Ramos (cell line): ENCODE measurements around the gene UBE3D.
"Not testable (repeated sequence)": the region's sequence is repeated elsewhere in the genome, so short reads cannot be mapped to it uniquely, and the experiment has no call there.

Experiments
- in situ Hi-C: fragments of 300-500 bp; cut with MboI; formaldehyde crosslinking; loops from one replicate; pipeline ENCODE4 v1.14.3; 2022; ENCODE audit warnings: low sequenced_read_pairs; ENCODE audit not compliant: unreplicated experiment

The UBE3D gene

DNA sequence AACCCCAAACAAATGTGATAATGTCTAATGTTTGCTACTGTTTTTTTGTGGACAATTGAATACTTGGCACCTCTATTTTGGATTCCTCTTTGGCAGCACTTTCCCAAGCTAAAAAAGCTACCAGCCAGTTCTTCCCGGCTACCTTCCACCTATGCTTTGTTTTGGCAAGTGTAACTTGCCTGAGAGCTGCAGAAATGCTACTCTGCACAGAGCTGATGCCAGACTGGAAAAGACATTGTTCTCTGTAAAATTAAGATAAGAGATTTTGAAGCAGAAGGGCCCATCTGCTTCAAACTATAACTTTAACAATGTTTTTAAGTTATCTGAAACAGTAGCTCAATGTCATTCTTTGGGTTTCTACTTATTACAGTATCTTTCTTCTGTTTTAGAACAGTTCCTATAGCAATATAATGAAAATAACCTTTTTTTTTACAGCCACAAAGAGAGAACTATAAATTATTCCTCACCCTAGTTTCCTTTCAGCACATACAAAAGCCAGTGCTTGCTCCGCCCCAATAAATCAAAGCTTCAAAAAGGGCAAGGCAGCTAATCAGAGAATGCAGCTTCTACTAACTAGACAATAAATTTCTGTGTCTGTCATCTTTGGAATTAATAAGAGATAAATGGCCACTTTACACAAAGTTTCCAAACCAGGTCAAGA lies 183.1 kb downstream of the UBE3D start:
- in situ Hi-C loops = no loop called here

DNA sequence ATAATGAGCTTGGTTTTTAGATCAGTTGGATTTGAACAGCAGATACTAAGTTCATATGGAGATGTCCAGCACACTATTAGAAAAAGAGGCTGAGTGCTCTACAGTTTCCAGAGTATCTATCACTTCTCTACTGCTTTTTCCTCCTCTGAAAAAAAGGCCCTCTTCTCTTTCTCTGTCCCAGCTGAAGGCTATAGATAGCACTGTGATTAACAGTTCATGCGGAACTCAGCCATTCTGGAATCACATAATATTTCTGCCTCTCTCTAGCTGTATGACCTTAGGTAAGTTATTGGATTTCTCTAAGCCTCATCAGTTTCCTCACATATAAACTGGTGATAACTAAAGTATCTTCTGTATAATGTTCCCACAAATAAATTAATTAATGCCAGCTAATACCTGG lies 184.1 kb downstream of the UBE3D start:
- in situ Hi-C loops = no loop called here

DNA sequence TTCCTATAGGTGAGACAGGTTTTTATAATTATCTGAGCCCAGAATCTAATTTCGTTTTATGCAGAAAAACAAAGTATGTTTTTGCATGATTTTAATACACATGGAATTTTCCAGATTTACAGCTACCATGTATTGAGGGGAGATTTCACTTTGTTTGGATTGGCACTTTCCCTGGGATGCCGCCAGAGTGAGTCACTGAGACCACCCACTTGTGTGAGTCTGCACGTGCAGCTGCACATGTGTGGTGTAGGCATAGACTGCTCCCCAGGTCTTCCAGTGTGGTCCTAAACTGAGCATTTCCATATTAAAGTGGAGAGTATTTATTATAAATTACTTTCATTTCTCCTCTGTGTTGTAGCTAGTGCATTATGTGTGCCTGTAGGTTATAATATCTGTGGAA lies 186.8 kb downstream of the UBE3D start:
- in situ Hi-C loops = no loop called here

DNA sequence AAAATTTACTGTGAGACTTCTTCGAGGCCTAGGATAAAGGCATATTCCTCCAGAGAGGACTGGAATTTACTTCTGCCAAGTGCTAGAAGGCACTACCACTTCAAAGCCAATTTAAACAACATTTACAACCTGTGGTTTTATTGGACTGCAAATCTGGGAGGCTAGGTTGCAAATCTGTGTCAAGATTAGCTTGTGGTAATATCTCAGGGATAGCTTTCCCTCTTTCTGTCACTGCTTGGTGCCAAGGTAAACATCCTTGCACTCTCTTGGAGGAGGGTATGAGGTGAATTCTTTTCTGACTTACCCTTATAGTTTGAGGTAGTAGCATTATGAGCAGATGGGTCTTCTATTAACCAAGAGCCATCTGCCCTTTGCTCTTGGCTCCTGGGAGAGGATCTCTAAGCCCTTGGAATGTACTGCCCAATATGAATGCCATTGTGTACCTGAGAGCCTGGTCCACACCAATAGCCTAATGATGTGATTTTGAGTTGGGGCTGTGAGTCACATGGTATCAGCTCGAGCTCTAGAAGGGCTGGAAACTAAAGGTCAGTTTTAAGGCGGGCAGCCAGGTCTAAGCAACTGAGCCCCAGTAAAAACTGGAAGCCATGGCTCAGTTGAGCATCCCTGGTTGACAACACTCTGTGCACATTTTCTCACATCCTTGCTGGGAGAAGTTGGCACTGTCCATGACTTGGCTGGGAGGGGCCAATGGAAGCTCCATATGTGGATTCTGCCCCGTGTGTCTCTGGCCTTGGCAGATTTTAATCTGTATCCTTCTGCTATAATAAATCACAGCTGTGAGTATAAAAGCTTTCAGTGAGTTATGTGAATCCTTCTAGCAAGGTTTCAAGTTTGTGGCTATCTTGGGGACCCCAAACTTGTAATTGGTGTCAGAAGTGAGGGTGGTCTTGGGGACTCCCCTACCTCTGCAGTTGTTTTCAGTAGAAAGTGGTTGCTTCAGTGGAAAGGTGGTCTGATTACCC lies 188.1 kb downstream of the UBE3D start:
- in situ Hi-C loops = no loop called here

GRCh38 chr6:82875573-82876185 lies 190.0 kb downstream of the UBE3D start:
- in situ Hi-C loops = no loop called here

- in situ Hi-C loops = no loop called here
These were observed 190.8 kb downstream of the UBE3D start for GRCh38 chr6:82874867-82875266.

- in situ Hi-C loops = no loop called here
These were observed 193.5 kb downstream of the UBE3D start for GRCh38 chr6:82872185-82872584.

DNA sequence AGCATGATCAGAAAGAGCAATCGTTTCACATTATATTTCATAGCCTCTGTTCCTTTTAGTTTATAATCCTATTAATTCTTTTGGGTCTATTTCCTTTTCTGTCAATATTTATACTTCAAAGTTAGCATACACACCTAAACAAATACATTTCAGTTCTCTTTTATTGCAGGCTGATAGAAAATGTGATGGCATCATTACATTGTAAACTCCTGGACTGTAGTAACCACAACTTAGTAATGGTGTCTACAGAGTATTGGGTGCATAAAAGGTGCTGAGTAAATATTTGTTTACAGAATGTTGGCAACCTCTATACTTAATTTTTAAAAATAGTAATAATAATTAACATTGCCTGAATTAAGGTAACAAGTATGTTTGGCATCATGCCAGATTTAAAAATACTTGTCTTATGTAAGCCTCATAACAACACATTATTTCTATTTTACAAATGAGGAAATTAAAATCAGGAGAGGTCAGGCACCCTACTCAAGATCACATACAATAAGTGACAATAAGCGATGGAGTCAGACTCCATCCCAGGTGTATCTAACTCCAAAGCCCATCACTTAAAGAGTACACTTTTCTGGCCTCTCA lies 195.0 kb downstream of the UBE3D start:
- in situ Hi-C loops = no loop called here

- in situ Hi-C loops = no loop called here
These were observed 196.1 kb downstream of the UBE3D start for GRCh38 chr6:82869493-82869892.

DNA sequence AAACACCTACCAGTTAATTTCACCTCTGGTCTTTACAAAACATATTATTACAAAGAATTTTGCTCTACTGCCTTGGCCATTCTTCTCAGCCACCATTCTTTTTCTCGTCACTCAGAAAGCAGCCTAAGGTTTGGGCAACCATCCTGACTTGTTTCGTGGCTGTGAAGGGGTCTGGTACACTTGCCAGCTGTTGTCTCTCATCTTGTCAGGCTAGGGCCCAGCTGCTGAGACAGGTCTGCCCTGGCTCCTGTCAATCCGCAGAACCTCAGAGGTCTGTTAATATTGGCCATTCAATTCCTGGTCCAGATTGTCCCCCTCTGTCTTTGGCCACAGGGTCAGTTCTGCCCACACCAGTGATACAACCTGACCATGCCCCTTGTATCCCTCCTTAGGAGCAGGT lies 197.7 kb downstream of the UBE3D start:
- in situ Hi-C loops = no loop called here

GRCh38 chr6:82866446-82866845 lies 199.2 kb downstream of the UBE3D start:
- in situ Hi-C loops = no loop called here

DNA sequence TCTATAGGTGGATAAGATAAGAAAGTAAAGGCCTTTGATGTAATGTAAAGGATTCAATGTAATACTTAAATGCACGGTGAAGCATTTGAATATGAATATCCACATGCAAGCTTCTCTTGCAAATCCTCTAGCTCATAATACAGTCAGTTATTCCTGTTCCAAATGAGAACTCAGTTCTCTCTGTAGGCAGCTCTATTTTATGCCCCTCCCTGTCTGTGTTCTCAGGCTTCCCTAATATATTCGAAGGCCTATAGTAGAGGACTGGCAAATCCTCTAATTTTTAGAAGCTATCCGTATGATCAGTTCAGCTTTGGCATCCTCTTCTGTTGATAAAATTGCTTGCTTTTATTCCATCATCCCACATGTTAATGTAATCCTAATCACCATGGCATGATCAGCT lies 200.2 kb downstream of the UBE3D start:
- in situ Hi-C loops = no loop called here

- in situ Hi-C loops = no loop called here
These were observed 201.9 kb downstream of the UBE3D start for GRCh38 chr6:82863781-82864180.

GRCh38 chr6:82862543-82862942 lies 203.1 kb downstream of the UBE3D start:
- in situ Hi-C loops = no loop called here

DNA sequence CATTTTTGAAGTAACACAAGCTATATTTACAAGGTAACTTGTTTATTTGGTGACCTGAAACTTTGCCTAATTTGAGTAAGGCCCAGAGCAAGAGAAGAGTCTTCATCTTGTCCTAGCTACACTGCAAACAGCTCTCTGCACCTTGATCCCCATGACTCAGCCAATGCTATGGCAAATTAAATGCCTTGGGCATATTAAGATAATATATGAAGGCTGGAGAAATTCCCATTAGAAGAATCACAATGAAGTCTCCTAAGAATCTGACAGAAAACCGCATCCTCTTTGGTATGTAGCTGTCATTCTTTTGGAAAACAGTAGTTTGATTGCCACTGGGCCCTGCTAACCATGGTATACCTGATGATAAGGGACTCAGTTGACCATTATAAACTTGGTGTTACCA lies 204.5 kb downstream of the UBE3D start:
- in situ Hi-C loops = no loop called here

DNA sequence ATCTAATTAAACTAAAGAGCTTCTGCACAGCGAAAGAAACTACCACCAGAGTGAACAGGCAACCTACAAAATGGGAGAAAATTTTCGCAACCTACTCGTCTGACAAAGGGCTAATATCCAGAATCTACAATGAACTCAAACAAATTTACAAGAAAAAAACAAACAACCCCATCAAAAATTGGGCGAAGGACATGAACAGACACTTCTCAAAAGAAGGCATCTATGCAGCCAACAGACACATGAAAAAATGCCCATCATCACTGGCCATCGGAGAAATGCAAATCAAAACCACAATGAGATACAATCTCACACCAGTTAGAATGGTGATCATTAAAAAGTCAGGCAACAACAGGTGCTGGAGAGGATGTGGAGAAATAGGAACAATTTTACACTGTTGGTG lies 209.6 kb downstream of the UBE3D start:
- in situ Hi-C loops = not testable (repeated sequence)

DNA sequence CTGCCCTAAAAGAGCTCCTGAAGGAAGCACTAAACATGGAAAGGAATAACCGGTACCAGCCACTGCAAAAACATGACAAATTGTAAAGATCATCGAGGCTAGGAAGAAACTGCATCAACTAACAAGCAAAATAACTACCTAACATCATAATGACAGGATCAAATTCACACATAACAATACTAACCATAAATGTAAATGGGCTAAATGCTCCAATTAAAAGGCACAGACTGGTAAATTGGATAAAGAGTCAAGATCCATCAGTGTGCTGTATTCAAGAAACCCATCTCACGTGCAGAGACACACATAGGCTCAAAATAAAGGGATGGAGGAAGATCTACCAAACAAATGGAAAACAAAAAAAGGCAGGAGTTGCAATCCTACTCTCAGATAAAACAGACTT lies 212.7 kb downstream of the UBE3D start:
- in situ Hi-C loops = not testable (repeated sequence)

GRCh38 chr6:82843291-82843885 lies 222.3 kb downstream of the UBE3D start:
- in situ Hi-C loops = no loop called here

- in situ Hi-C loops = no loop called here
These were observed 222.9 kb downstream of the UBE3D start for GRCh38 chr6:82842721-82843120.
